IPS-15b (cell line): ENCODE results near the gene ACBD4.

Experiments
- H3K27me3 ChIP-seq: one replicate; pipeline ENCODE4 v1.6.1; 2013; ENCODE audit warnings: low read length; ENCODE audit not compliant: control insufficient read depth, insufficient read depth
- H3K36me3 ChIP-seq: one replicate; pipeline ENCODE4 v1.6.1; 2013; ENCODE audit warnings: low read length; ENCODE audit not compliant: control insufficient read depth, insufficient read depth
- H3K4me1 ChIP-seq: one replicate; pipeline ENCODE4 v1.6.1; 2013; ENCODE audit warnings: mild to moderate bottlenecking, low read length; ENCODE audit not compliant: control insufficient read depth, insufficient read depth
- H3K4me3 ChIP-seq: one replicate; pipeline ENCODE4 v1.5.1; 2013; ENCODE audit warnings: low read depth, low read length
- H3K9ac ChIP-seq: one replicate; pipeline ENCODE4 v1.6.1; 2013; ENCODE audit warnings: low read depth, mild to moderate bottlenecking, low read length
- H3K9me3 ChIP-seq: one replicate; pipeline ENCODE4 v1.6.1; 2013; ENCODE audit warnings: mild to moderate bottlenecking, low read length; ENCODE audit not compliant: control insufficient read depth, insufficient read depth

ACBD4 gene, protein sequence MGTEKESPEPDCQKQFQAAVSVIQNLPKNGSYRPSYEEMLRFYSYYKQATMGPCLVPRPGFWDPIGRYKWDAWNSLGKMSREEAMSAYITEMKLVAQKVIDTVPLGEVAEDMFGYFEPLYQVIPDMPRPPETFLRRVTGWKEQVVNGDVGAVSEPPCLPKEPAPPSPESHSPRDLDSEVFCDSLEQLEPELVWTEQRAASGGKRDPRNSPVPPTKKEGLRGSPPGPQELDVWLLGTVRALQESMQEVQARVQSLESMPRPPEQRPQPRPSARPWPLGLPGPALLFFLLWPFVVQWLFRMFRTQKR

GRCh38 chr17:45135192-45135977, at the start of gene ACBD4:
TSS of gene ACBD4 (plus strand) at chr17:45135687. CDS start at chr17:45136145, 458 bp downstream.
- H3K9ac ChIP-seq: peak within 1 kb of the TSS; percentile 70
- peak within 1 kb of the TSS; percentile 62 for H3K4me3 ChIP-seq
- peaks cover 5% of the 10 kb centered on the region for H3K36me3 ChIP-seq
- H3K27me3 ChIP-seq: no peaks in the 10 kb centered on the region
- H3K9me3 ChIP-seq: no peaks in the 10 kb centered on the region
- peaks cover 7% of the 10 kb centered on the region for H3K4me1 ChIP-seq

DNA sequence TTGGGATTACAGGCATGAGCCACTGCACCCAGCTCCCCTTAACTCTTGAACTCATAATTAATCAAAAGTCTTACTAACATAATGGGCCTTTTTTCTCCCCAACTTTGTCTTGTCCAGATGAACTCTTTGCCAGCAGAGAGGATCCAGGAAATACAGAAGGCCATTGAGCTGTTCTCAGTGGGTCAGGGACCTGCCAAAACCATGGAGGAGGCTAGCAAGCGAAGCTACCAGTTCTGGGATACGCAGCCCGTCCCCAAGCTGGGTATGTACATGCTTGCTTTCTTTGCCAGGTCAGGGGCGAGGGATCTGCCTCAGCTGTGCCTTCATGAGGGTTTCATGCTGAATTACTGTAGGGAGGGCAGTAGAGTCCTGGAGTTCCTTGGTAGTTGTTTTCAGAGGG, 49.1 kb upstream of the ACBD4 start:
- Histone ChIP-seq H3K36me3 (peaks cover 37% of the 10 kb centered on the region), H3K27me3 (no peaks in the 10 kb centered on the region), H3K4me3 (no peak overlapping the region), H3K9me3 (no peaks in the 10 kb centered on the region), H3K9ac (no peak overlapping the region), H3K4me1 (peaks cover 9% of the 10 kb centered on the region)

DNA sequence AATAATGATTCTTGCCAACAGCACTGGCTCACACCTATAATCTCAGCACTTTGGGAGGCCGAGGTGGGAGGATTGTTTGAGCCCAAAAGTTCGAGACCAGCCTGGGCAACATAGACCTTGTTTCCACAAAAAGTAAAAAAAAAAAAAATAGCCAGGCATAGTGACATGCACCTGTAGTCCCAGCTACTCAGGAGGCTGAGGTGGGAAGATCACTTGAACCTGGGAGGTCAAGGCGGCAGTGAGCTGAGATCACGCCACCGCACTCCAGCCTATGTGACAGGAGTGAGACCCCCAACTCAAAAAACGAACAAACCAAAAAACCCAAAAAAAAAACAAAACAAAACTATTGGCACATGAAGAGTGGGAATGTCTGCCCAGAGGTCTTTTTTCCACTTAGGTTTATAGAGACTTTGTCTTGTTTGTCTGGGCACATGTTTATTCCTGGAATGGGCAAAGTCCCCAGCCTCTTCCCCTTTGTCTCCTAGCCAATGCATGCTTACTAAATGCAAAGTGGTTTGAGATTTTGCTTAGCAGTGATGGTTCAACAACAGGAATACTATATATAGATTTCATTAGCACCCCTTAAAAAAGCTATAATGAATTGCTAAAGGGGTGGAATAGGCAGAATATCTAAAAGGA, 48.5 kb upstream of the ACBD4 start:
- no peaks in the 10 kb centered on the region for H3K9me3 ChIP-seq
- no peak overlapping the region for H3K4me3 ChIP-seq
- H3K4me1 ChIP-seq: peaks cover 9% of the 10 kb centered on the region
- no peaks in the 10 kb centered on the region for H3K27me3 ChIP-seq
- peaks cover 39% of the 10 kb centered on the region for H3K36me3 ChIP-seq
- no peak overlapping the region for H3K9ac ChIP-seq

DNA sequence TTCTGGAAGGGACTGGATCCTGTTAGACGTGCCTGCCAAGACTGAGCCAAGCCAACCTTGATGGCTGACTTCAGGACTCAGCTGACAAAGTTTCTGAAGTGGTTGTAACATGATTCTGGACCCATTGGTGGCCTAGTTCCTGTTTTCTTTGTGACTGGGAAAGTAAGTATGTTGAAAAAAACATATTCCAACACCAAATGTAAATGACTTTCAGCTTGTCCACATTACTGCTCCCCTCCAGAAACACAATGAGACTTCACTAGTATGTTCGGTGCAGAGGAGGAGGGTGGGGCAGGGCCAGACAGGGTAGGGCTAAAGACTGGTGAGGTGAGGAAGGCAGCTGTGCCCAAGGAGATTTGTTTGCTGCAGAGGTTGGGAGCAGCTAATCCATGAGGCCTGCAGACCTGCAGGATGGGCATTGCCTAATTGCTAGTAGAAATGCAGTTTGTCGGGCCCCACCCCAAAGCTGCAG, 47.9 kb upstream of the ACBD4 start:
- no peak overlapping the region for H3K4me3 ChIP-seq
- peaks cover 9% of the 10 kb centered on the region for H3K4me1 ChIP-seq
- H3K27me3 ChIP-seq: no peaks in the 10 kb centered on the region
- H3K9ac ChIP-seq: no peak overlapping the region
- no peaks in the 10 kb centered on the region for H3K9me3 ChIP-seq
- peaks cover 38% of the 10 kb centered on the region for H3K36me3 ChIP-seq

GRCh38 chr17:45087978-45088377, 47.5 kb upstream of the ACBD4 start:
- no peaks in the 10 kb centered on the region for H3K9me3 ChIP-seq
- H3K36me3 ChIP-seq: peaks cover 41% of the 10 kb centered on the region
- H3K4me1 ChIP-seq: peaks cover 9% of the 10 kb centered on the region
- no peak overlapping the region for H3K9ac ChIP-seq
- no peaks in the 10 kb centered on the region for H3K27me3 ChIP-seq
- H3K4me3 ChIP-seq: no peak overlapping the region

- Histone ChIP-seq H3K4me1 (peaks cover 9% of the 10 kb centered on the region), H3K9me3 (no peaks in the 10 kb centered on the region), H3K9ac (no peak overlapping the region), H3K27me3 (no peaks in the 10 kb centered on the region), H3K4me3 (no peak overlapping the region), H3K36me3 (peaks cover 49% of the 10 kb centered on the region)
Observed at GRCh38 chr17:45088741-45089140, 46.7 kb upstream of the ACBD4 start.

GRCh38 chr17:45090711-45091110, 44.8 kb upstream of the ACBD4 start:
- Histone ChIP-seq H3K4me1 (peaks cover 9% of the 10 kb centered on the region), H3K4me3 (no peak overlapping the region), H3K9me3 (no peaks in the 10 kb centered on the region), H3K9ac (no peak overlapping the region), H3K27me3 (no peaks in the 10 kb centered on the region), H3K36me3 (peaks cover 47% of the 10 kb centered on the region)

- H3K4me3 ChIP-seq: no peak overlapping the region
- no peaks in the 10 kb centered on the region for H3K27me3 ChIP-seq
- no peaks in the 10 kb centered on the region for H3K9me3 ChIP-seq
- H3K36me3 ChIP-seq: peaks cover 42% of the 10 kb centered on the region
- peaks cover 9% of the 10 kb centered on the region for H3K4me1 ChIP-seq
- no peak overlapping the region for H3K9ac ChIP-seq
Observed at GRCh38 chr17:45091778-45092425, 43.6 kb upstream of the ACBD4 start.

GRCh38 chr17:45092911-45093430, 42.5 kb upstream of the ACBD4 start:
- Histone ChIP-seq H3K36me3 (peaks cover 46% of the 10 kb centered on the region), H3K9me3 (no peaks in the 10 kb centered on the region), H3K4me1 (peaks cover 9% of the 10 kb centered on the region), H3K27me3 (no peaks in the 10 kb centered on the region), H3K9ac (no peak overlapping the region), H3K4me3 (no peak overlapping the region)

- no peak overlapping the region for H3K9ac ChIP-seq
Observed at GRCh38 chr17:45093444-45094110, 41.9 kb upstream of the ACBD4 start.

GRCh38 chr17:45096141-45096540, 39.3 kb upstream of the ACBD4 start:
- peaks cover 53% of the 10 kb centered on the region for H3K36me3 ChIP-seq
- H3K9me3 ChIP-seq: no peaks in the 10 kb centered on the region
- H3K4me3 ChIP-seq: no peak overlapping the region
- H3K4me1 ChIP-seq: no peaks in the 10 kb centered on the region
- H3K9ac ChIP-seq: no peak overlapping the region
- no peaks in the 10 kb centered on the region for H3K27me3 ChIP-seq

More at GRCh38 chr17:45093444-45094110, 41.9 kb upstream of the ACBD4 start:
- no peaks in the 10 kb centered on the region for H3K27me3 ChIP-seq
- H3K9me3 ChIP-seq: no peaks in the 10 kb centered on the region
- peaks cover 47% of the 10 kb centered on the region for H3K36me3 ChIP-seq
- H3K4me1 ChIP-seq: peaks cover 9% of the 10 kb centered on the region
- no peak overlapping the region for H3K4me3 ChIP-seq
